GM19468 (cell line): ENCODE data around the gene COL5A3.

Source experiments
- ATAC-seq: cut with Tn5 transposase; IDR thresholded peaks from one replicate; pipeline ENCODE4 v1.9.1; 2021; ENCODE audit warnings: mild to moderate bottlenecking, moderate library complexity, moderate number of reproducible peaks; ENCODE audit not compliant: unreplicated experiment; ENCODE audit errors: extremely low read depth

Gene COL5A3

DNA sequence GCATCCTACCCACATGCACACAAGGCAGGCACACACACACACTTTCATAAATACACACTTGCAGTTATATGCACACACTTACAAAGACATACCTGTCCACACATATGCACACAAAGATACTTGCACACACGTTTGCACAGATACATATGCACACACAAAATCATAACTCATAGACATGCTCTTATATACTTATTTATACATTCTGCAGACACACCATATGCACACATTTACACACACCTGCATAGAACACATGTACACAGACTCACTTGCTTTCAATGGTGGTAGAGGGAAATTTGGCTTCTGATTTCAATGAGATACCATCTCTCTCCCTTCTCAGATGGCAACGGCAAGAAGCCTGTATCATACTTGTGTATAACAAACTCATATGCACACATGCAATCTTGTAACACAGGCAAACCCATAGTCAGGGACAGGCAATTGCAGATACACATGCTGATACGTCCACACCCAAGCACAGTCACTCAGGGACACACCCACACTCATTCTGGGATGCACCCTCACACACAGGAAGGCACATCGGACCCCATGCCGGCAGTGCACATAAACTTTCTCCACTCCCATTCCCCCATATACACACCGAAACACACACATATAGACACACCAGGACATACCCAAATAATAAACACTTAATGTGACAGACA is 98.6 kb downstream of the COL5A3 start:
- no peak for ATAC-seq

DNA sequence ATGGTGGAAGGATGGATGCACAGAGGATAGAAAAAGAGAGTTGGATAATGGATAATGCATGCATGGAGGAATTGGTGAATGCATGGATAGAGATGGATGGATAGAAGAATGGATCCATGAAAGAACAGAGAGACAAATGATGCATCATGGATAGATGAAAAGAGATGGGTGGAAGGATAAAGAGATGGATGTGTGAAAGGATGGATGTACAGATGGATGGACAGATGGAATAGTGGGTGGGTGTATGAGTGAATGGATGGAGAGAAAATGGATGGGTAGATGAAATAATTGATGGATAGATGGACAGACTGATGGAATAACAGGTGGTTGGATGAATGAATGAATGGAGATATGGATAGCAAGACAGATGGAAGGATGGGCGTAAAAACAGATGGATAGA is 99.7 kb downstream of the COL5A3 start:
- ATAC-seq = no peak
